IPS-18a (cell line): ENCODE results near the gene TCF25.

Source experiments
- H3K27ac ChIP-seq: one replicate; pipeline ENCODE4 v1.5.1; 2013; ENCODE audit warnings: low read length
- H3K27me3 ChIP-seq: one replicate; pipeline ENCODE4 v1.6.1; 2013; ENCODE audit warnings: mild to moderate bottlenecking, low read length; ENCODE audit not compliant: control insufficient read depth, insufficient read depth
- H3K36me3 ChIP-seq: one replicate; pipeline ENCODE4 v1.6.1; 2013; ENCODE audit warnings: low read depth, low read length; ENCODE audit not compliant: control insufficient read depth
- H3K4me1 ChIP-seq: one replicate; pipeline ENCODE4 v1.6.1; 2013; ENCODE audit warnings: low read depth, low read length; ENCODE audit not compliant: control insufficient read depth
- H3K4me3 ChIP-seq: one replicate; pipeline ENCODE4 v1.5.1; 2013; ENCODE audit warnings: low read length
- H3K9ac ChIP-seq: one replicate; pipeline ENCODE4 v1.6.1; 2013; ENCODE audit warnings: mild to moderate bottlenecking, low read length, moderate library complexity
- H3K9me3 ChIP-seq: one replicate; pipeline ENCODE4 v1.6.1; 2013; ENCODE audit warnings: low read depth, low read length; ENCODE audit not compliant: control insufficient read depth

Gene TCF25

GRCh38 chr16:89920723-89921122, 47.3 kb downstream of the TCF25 start:
- Histone ChIP-seq H3K9me3 (no peaks in the 10 kb centered on the region), H3K36me3 (no peaks in the 10 kb centered on the region), H3K4me1 (peaks cover 14% of the 10 kb centered on the region), H3K27ac (no peak overlapping the region), H3K9ac (no peak overlapping the region), H3K27me3 (peaks cover 36% of the 10 kb centered on the region), H3K4me3 (no peak overlapping the region)

- H3K4me3 ChIP-seq = peak overlapping the region; percentile 77
- H3K27ac ChIP-seq = no peak overlapping the region
- peaks cover 36% of the 10 kb centered on the region for H3K27me3 ChIP-seq
- H3K36me3 ChIP-seq = no peaks in the 10 kb centered on the region
- H3K4me1 ChIP-seq = peaks cover 14% of the 10 kb centered on the region
- H3K9ac ChIP-seq = no peak overlapping the region
- no peaks in the 10 kb centered on the region for H3K9me3 ChIP-seq
Observed at GRCh38 chr16:89921131-89921701, 47.8 kb downstream of the TCF25 start.

- Histone ChIP-seq H3K9me3 (no peaks in the 10 kb centered on the region), H3K4me1 (peaks cover 14% of the 10 kb centered on the region), H3K27ac (no peak overlapping the region), H3K9ac (peak overlapping the region; percentile 60), H3K36me3 (no peaks in the 10 kb centered on the region), H3K27me3 (peaks cover 36% of the 10 kb centered on the region), H3K4me3 (peak overlapping the region; percentile 77)
Observed at GRCh38 chr16:89921702-89922476, 48.5 kb downstream of the TCF25 start.

- no peak overlapping the region for H3K27ac ChIP-seq
- peak overlapping the region; percentile 60 for H3K9ac ChIP-seq
- peaks cover 11% of the 10 kb centered on the region for H3K4me1 ChIP-seq
- no peaks in the 10 kb centered on the region for H3K36me3 ChIP-seq
- H3K9me3 ChIP-seq = no peaks in the 10 kb centered on the region
- peak overlapping the region; percentile 77 for H3K4me3 ChIP-seq
- peaks cover 36% of the 10 kb centered on the region for H3K27me3 ChIP-seq
Observed at GRCh38 chr16:89922477-89922883, 49.1 kb downstream of the TCF25 start.

GRCh38 chr16:89922884-89923639, 49.7 kb downstream of the TCF25 start, which contains the start of gene TUBB3:
Gene TUBB3, plus strand, starts transcription at chr16:89923342. Its CDS starts 60 bp downstream, at chr16:89923402.
- Histone ChIP-seq H3K4me1 (peaks cover 9% of the 10 kb centered on the region), H3K27ac (no peak within 1 kb of the TSS), H3K4me3 (peak within 1 kb of the TSS; percentile 77), H3K27me3 (peaks cover 36% of the 10 kb centered on the region), H3K9ac (peak within 1 kb of the TSS; percentile 60), H3K9me3 (no peaks in the 10 kb centered on the region), H3K36me3 (no peaks in the 10 kb centered on the region)

- no peaks in the 10 kb centered on the region for H3K9me3 ChIP-seq
- H3K27me3 ChIP-seq = peaks cover 33% of the 10 kb centered on the region
- H3K36me3 ChIP-seq = no peaks in the 10 kb centered on the region
- peaks cover 9% of the 10 kb centered on the region for H3K4me1 ChIP-seq
- H3K27ac ChIP-seq = no peak overlapping the region
- H3K4me3 ChIP-seq = peak overlapping the region; percentile 77
- H3K9ac ChIP-seq = peak overlapping the region; percentile 44
Observed at GRCh38 chr16:89923640-89924296, 50.4 kb downstream of the TCF25 start.

- Histone ChIP-seq H3K4me1 (peaks cover 9% of the 10 kb centered on the region), H3K27ac (no peak overlapping the region), H3K9me3 (no peaks in the 10 kb centered on the region), H3K4me3 (peak overlapping the region; percentile 77), H3K36me3 (no peaks in the 10 kb centered on the region), H3K27me3 (peaks cover 27% of the 10 kb centered on the region), H3K9ac (no peak overlapping the region)
Observed at GRCh38 chr16:89924297-89924924, 51.0 kb downstream of the TCF25 start.

- H3K27ac ChIP-seq = no peak overlapping the region
- no peaks in the 10 kb centered on the region for H3K36me3 ChIP-seq
- H3K9me3 ChIP-seq = no peaks in the 10 kb centered on the region
- H3K4me1 ChIP-seq = peaks cover 9% of the 10 kb centered on the region
- peaks cover 25% of the 10 kb centered on the region for H3K27me3 ChIP-seq
- peak overlapping the region; percentile 77 for H3K4me3 ChIP-seq
- H3K9ac ChIP-seq = no peak overlapping the region
Observed at GRCh38 chr16:89924925-89925307, 51.5 kb downstream of the TCF25 start.

- Histone ChIP-seq H3K4me3 (peak overlapping the region; percentile 66), H3K4me1 (peaks cover 9% of the 10 kb centered on the region), H3K9ac (peak overlapping the region; percentile 36), H3K27me3 (peaks cover 24% of the 10 kb centered on the region), H3K9me3 (no peaks in the 10 kb centered on the region), H3K36me3 (no peaks in the 10 kb centered on the region), H3K27ac (no peak overlapping the region)
Observed at GRCh38 chr16:89925596-89926079, 52.2 kb downstream of the TCF25 start.

GRCh38 chr16:89931305-89931896, 58.0 kb downstream of the TCF25 start:
- peaks cover 21% of the 10 kb centered on the region for H3K36me3 ChIP-seq
- no peak overlapping the region for H3K27ac ChIP-seq
- no peaks in the 10 kb centered on the region for H3K27me3 ChIP-seq
- no peak overlapping the region for H3K9ac ChIP-seq
- H3K4me1 ChIP-seq = no peaks in the 10 kb centered on the region
- no peak overlapping the region for H3K4me3 ChIP-seq
- H3K9me3 ChIP-seq = no peaks in the 10 kb centered on the region
